Mesothelial cell of epicardium (in vitro differentiated cells): ENCODE measurements around the gene PRDM16. TPM values are rescaled to one million over a fixed set of nuclear protein-coding genes. Genes with fewer than 3 reads are reported as not detected.
"Not testable (repeated sequence)": the region's sequence is repeated elsewhere in the genome, so short reads cannot be mapped to it uniquely, and the experiment has no call there.

Source experiments
- DNase-seq, 2 experiments: peaks; one replicate each; pipeline ENCODE4 v3.0.0; 2021; ENCODE audit warnings: low spot score in 2 of 2; ENCODE audit not compliant: unreplicated experiment in 2 of 2
- H3K27ac Mint-ChIP-seq: 2 replicates; pipeline ENCODE4 v1.8.0; 2021; ENCODE audit warnings: mixed read lengths
- H3K27me3 Mint-ChIP-seq: 2 replicates; pipeline ENCODE4 v1.8.0; 2021; ENCODE audit warnings: low read depth, mixed read lengths
- H3K36me3 Mint-ChIP-seq: 2 replicates; pipeline ENCODE4 v1.8.0; 2021; ENCODE audit warnings: mixed read lengths
- H3K4me1 Mint-ChIP-seq: 2 replicates; pipeline ENCODE4 v1.8.0; 2021; ENCODE audit warnings: mixed read lengths
- H3K4me3 Mint-ChIP-seq: 2 replicates; pipeline ENCODE4 v1.8.0; 2021; ENCODE audit warnings: mild to moderate bottlenecking, moderate library complexity, mixed read lengths
- H3K9me3 Mint-ChIP-seq: 2 replicates; pipeline ENCODE4 v1.8.0; 2021; ENCODE audit warnings: mixed read lengths
- CTCF ChIP-seq: fragments of 200-600 bp; sonication (generic); IDR thresholded peaks from one replicate; pipeline ENCODE4 v1.5.0; 2021; ENCODE audit warnings: antibody characterized with exemption; ENCODE audit not compliant: unreplicated experiment
- total RNA-seq: library from RNA; stranded (reverse); gene quantifications from 3 replicates; pipeline ENCODE4 v1.2.1, GENCODE V29; 2021

The PRDM16 gene
- total RNA-seq, 1 donor from 2014 or later: 1.4 TPM

GRCh38 chr1:3285106-3285740, 216.2 kb downstream of the PRDM16 start:
- Mint-ChIP-seq H3K36me3 (no peaks in the 10 kb centered on the region), H3K27ac (no peak overlapping the region), H3K27me3 (peaks cover 53% of the 10 kb centered on the region), H3K9me3 (no peaks in the 10 kb centered on the region), H3K4me1 (no peaks in the 10 kb centered on the region), H3K4me3 (no peak overlapping the region)
- no peak for DNase-seq
- no peak for TF ChIP-seq CTCF

- H3K27ac Mint-ChIP-seq, DNase-seq, H3K36me3 Mint-ChIP-seq, H3K4me1 Mint-ChIP-seq, H3K4me3 Mint-ChIP-seq, H3K9me3 Mint-ChIP-seq: not testable (repeated sequence)
- peaks cover 39% of the 10 kb centered on the region for H3K27me3 Mint-ChIP-seq
Measured at GRCh38 chr1:3287095-3287494, 218.1 kb downstream of the PRDM16 start.

GRCh38 chr1:3287656-3288160, 218.7 kb downstream of the PRDM16 start:
- Mint-ChIP-seq H3K4me1 (no peaks in the 10 kb centered on the region), H3K27ac (no peak overlapping the region), H3K27me3 (peaks cover 39% of the 10 kb centered on the region), H3K9me3 (no peaks in the 10 kb centered on the region), H3K36me3 (no peaks in the 10 kb centered on the region), H3K4me3 (no peak overlapping the region)
- TF ChIP-seq CTCF: no peak
- no peak for DNase-seq

GRCh38 chr1:3289502-3289901, 220.5 kb downstream of the PRDM16 start:
- no peak for DNase-seq
- Mint-ChIP-seq H3K27me3 (peaks cover 37% of the 10 kb centered on the region), H3K4me3 (no peak overlapping the region), H3K4me1 (no peaks in the 10 kb centered on the region), H3K9me3 (no peaks in the 10 kb centered on the region), H3K36me3 (no peaks in the 10 kb centered on the region), H3K27ac (no peak overlapping the region)
- no peak for TF ChIP-seq CTCF

- Mint-ChIP-seq H3K4me3 (no peak overlapping the region), H3K27me3 (peaks cover 36% of the 10 kb centered on the region), H3K27ac (no peak overlapping the region), H3K9me3 (no peaks in the 10 kb centered on the region), H3K36me3 (no peaks in the 10 kb centered on the region), H3K4me1 (no peaks in the 10 kb centered on the region)
- no peak for TF ChIP-seq CTCF
- DNase-seq: no peak
Measured at GRCh38 chr1:3290438-3290837, 221.4 kb downstream of the PRDM16 start.

GRCh38 chr1:3290915-3291314, 221.9 kb downstream of the PRDM16 start:
- no peak overlapping the region for H3K27ac Mint-ChIP-seq
- no peaks in the 10 kb centered on the region for H3K9me3 Mint-ChIP-seq
- H3K4me3 Mint-ChIP-seq: no peak overlapping the region
- peaks cover 36% of the 10 kb centered on the region for H3K27me3 Mint-ChIP-seq
- no peaks in the 10 kb centered on the region for H3K36me3 Mint-ChIP-seq
- no peak for DNase-seq
- no peak for TF ChIP-seq CTCF
- no peaks in the 10 kb centered on the region for H3K4me1 Mint-ChIP-seq
